HEK293T (cell line): Measurements from ENCODE around the gene ABCB4.

ENCODE experiments used
- FOXK2 ChIP-seq: fragments of 450-650 bp; IDR thresholded peaks from 2 replicates; pipeline ENCODE4 v1.6.1; 2016; ENCODE audit warnings: mild to moderate bottlenecking
- FOXM1 ChIP-seq: fragments of 450-650 bp; IDR thresholded peaks from 2 replicates; pipeline ENCODE4 v1.6.1; 2017; ENCODE audit warnings: mild to moderate bottlenecking, borderline replicate concordance
- NFRKB ChIP-seq: fragments of 450-650 bp; IDR thresholded peaks from 2 replicates; pipeline ENCODE4 v1.6.1; 2016; ENCODE audit warnings: mild to moderate bottlenecking, moderate library complexity
- SP1 ChIP-seq: fragments of 450-650 bp; IDR thresholded peaks from 2 replicates; pipeline ENCODE4 v1.6.1; 2017
- SUZ12 ChIP-seq: fragments of 450-650 bp; IDR thresholded peaks from 2 replicates; pipeline ENCODE4 v1.6.1; 2016; ENCODE audit warnings: mild to moderate bottlenecking
- ZNF384 ChIP-seq: fragments of 450-650 bp; IDR thresholded peaks from 2 replicates; pipeline ENCODE4 v1.6.1; 2016
- TF ChIP-seq, protein P1 (sequence below): fragments of 450-650 bp; IDR thresholded peaks from 2 replicates; pipeline ENCODE4 v1.6.1; 2016

DNA sequence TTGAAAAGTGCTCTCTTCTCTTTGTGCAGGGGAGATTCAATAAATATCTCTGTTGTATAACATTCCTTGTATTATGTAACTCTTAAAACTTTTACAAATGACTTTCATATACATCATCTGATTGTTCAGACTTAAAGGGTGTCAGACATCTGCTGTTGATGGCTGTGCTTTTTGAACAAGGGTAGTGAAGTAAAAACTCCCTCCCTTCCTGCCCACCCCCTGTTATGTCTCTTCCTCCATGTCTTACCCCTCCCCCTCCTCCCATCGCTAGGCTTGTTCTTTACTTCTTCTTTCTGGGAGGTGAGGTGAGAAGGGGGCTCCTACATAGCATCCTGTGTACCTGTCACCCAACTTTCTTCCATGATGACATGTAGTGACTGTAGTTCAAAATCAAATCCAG, 23.4 kb upstream of the ABCB4 start:
- no peak for TF ChIP-seq SUZ12
- TF ChIP-seq FOXK2, result no peak
- TF ChIP-seq NFRKB, result no peak
- no peak for TF ChIP-seq FOXM1
- TF ChIP-seq ZNF384, result no peak
- no peak for TF ChIP-seq SP1
- TF ChIP-seq, protein P1, sequence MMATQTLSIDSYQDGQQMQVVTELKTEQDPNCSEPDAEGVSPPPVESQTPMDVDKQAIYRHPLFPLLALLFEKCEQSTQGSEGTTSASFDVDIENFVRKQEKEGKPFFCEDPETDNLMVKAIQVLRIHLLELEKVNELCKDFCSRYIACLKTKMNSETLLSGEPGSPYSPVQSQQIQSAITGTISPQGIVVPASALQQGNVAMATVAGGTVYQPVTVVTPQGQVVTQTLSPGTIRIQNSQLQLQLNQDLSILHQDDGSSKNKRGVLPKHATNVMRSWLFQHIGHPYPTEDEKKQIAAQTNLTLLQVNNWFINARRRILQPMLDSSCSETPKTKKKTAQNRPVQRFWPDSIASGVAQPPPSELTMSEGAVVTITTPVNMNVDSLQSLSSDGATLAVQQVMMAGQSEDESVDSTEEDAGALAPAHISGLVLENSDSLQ, result no peak
